Right renal pelvis (tissue), 4 donors: ENCODE results near the gene SLC24A3. TPM values are rescaled to one million over a fixed set of nuclear protein-coding genes. Genes with fewer than 3 reads are reported as not detected.
A peak's percentile ranks its signal among the peaks of the same experiment; 100 is the strongest.
"Not testable (repeated sequence)": the region's sequence is repeated elsewhere in the genome, so short reads cannot be mapped to it uniquely, and the experiment has no call there.

Source experiments
- DNase-seq, 4 donors: peaks; one replicate each; pipeline ENCODE4 v3.0.0-alpha.2; 2013; ENCODE audit warnings: low read depth in 4 of 4, low spot score in 3 of 4, missing footprints in 1 of 4
- polyA plus RNA-seq, 4 donors: library from polyadenylated mRNA; unstranded; fragments of 120-200 nt; gene quantifications; one replicate each; pipeline ENCODE4 v1.2.1, GENCODE V29; 2013; ENCODE audit not compliant: insufficient read length in 4 of 4

The SLC24A3 gene
- polyA plus RNA-seq, 4 donors, result 4.5 to 5.9 (median 4.6) TPM

DNA sequence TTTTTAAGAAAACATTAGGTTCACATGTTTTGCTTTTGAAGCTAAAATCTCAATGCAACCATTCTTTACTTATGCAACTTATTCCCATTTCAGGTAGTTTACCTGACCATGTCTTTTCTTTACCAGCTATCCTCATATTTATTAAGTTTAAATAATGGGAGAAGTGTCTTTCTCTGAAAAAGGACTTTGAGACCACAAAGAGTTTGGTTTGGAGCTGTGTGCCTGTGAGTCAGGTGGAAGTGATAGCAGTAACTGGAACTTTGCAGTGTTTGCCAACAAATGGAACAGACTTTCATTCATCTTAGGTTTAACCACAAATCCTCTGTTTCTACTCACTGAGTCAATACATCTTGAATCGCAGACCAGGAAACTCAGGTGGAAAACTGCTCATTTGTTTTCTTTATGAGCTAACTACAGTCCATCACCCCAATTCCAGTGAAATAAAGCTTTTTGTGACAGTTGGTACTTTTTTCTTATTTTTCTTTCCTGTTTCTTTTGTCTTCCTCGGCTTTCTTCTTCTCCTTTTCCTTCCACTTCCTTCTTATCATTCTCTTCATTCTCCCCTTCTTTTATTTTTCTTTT lies 397.3 kb downstream of the SLC24A3 start:
- no peak for DNase-seq

DNA sequence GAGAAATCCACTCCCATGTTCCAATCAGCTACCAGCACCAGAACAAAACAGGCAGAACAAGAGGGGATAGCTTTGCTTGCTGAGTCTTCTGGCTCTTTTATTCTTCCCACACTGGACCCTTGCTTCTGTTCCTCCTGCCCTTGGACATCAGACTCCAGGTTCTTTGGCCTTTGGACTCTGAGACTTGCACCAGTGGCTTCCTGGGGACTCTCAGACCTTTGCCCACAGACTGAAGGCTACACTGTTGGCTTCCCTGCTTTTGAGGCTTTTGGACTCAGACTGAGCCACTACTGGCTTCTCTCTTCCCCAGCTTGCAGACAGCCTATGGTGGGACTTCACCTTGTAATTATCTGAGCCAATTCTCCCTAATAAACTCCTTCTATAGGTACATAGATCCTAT lies 403.2 kb downstream of the SLC24A3 start:
- DNase-seq, result no peak

DNA sequence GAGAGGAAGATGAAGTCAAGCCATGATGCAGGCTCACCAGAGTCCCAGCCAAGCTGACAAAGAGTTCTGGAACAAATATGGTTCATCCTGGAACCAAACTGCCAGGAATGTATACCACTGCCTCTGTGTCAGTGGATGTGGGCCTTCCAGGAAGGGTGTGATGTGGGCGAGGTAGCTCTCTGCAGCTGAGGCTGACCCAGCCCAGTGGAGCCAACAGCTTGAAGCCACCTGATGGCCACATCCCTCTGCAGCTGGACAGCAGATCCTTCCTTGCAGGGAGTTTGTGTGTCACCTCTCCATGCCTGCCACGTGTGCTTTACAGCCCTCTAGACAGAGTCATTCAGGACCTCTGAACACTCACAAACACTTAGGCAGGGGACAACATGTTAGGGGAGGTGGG lies 403.6 kb downstream of the SLC24A3 start:
- DNase-seq, result no peak

DNA sequence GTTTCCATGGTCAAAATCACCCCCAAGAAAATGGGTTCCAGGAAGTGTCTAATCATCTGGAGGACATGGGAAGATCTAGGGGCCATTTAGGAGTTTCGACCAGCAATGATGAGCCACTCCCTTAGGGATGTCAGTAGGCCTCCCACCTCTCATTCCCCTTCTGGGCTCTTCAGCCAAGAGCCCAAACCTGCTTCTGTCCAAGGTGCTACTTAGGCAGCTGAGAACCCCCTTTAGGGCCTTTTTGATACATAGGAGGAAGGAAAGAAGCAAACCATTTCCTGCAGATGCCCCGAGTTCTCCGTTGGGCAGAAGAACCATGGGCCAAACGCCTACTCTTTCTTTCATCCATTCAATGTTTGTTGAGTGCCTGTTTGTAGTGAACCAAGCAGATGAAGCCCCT lies 404.2 kb downstream of the SLC24A3 start:
- DNase-seq, result no peak

DNA sequence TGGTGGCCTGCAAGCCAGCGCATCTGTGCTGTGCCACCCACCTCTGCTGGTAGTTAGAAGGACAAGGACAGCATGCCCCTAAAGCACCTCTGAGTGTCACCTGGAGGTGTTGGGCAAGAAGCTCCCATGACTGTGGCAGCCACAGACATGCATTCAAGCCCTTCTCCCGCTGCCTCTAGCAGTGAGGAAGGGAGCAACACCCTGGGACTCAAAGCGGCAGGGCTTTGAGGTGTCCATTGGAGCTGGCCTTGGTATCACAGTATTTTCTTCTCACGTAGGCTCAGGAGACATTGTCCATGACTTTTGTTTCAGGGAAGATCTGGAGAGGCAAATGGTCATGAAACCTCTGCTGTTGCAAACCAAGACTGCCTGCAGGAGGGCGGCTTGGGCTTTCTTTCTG lies 404.8 kb downstream of the SLC24A3 start:
- no peak for DNase-seq

DNA sequence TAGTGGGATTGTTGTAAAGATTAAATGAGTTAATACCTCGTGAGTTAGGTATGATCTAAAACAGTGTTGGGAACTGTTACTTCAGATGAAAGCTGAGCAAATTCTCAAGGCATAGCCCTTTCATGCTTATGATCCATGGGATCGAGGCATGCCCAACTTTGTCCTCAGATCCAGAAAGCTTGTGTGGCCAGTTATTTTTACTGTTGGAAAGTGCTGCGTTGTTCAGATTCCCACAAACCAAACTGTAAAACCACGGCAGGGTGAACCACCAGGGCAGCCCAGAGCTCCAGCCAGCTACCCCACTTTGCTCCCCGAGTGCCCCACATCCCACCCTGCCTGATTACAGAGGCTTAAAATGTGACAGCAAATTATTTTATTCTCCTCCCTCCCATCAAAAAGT lies 406.3 kb downstream of the SLC24A3 start:
- no peak for DNase-seq

DNA sequence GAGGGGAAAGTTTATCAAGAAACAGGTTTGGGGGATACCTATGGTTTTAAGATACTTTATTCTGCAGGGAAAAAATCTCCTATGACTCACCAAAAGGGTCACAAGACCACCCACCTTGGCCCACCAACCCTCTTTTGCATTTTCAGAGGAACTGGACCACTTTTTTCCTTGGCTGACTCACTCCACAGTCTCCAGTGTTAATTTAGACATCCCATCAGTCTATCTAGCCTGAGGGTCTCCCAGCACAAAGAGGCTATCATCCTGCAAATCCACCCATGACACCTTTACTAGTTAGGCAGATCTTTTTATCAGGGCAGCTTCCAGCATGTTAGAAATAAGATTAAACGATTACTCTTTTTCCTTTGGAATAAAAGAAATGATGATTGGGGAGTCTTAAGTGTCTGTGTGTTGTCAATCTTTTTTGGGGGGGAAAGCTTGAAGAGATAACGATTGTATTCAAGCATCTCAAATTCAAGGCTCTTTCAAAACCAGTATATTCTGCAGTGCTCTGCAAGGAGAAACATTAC lies 407.5 kb downstream of the SLC24A3 start:
- DNase-seq, result no peak

DNA sequence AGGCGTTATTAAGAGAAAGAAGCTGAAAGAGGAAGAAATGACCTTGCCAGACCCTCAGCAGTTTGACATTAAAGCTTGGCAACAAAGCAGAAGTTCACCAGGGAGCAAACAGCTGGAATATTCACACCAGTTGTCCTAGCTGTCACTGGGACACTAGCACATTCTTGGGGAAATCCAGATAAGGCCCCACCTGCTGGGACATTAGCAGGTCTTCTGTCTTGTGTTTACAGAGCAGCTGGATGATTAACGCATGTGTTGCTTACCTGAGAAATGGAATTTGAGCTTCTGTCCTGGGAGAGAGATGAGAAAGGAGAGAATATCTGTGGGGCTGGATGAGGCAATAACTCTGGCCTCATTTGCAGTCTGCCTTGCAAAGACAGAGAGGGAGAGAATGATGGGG lies 408.0 kb downstream of the SLC24A3 start:
- DNase-seq, result no peak

DNA sequence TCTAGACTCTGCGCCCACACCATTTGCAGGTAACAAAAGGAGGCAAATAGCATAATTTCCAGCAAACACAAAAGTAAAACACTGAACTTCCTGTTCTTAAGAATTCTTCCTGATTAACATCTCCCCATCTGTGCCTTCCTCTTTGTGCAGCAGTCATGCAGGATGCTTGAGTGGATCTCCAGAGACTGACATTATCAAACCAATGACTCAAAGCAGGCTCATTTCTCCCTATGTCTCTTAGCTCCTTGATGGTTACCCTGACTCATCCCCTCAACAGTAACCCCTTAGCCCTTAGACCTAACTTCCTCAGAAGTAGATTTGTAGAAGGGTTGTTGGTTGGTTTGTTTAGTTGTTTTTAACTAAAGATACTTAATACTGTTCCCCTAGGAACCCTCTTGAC lies 408.6 kb downstream of the SLC24A3 start:
- no peak for DNase-seq

DNA sequence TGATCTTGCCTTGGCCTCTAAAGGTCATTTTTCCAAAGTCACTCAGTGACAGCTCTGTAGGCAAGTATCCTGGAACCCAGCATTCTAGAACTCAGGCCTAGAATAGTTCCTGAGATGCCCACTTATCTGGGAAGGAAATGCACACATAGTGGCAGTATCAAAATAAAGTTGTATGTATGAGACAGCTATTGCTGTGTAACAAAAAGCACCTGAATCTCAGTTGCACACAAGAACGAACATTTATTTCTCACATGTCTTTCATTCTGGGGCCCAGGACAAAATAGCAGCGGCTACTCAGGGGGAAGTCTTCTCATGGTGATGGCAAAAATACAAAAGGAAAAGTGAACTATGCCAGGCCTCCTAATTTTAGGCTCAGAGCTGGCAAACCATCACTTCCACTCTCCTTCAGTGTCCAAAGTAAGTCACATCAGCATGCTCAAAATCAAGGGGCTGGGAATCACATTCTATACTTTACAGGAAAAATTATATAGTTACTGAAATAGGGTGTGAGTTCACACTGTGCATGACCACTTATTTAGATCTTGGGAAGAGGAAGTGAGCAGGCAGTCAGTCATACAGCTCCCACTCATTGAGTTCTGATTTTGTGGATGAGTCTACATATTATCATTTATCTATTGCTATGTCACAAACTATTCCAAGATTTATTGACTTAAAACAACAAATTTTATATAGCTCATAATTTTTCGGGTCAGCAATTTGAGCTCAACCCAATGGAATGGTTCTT lies 412.0 kb downstream of the SLC24A3 start:
- no peak for DNase-seq

DNA sequence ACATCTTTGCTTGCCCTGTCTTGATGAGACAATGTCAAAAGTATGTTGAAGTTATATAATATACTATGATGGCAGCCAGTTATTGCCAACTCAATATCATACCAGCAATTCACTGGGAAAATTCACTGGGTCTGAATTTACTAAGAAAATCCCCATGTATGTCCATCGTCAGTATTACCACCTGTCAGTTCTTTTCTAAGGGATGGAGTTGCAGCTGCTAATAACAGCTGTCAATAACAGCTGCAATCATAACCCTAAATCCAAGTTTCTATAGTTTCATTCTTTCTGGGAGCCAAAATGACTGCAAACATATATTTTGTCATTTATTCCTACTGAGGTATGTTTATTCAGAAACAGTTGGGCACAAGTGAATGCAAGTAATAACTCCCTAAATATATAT lies 413.0 kb downstream of the SLC24A3 start:
- no peak for DNase-seq

DNA sequence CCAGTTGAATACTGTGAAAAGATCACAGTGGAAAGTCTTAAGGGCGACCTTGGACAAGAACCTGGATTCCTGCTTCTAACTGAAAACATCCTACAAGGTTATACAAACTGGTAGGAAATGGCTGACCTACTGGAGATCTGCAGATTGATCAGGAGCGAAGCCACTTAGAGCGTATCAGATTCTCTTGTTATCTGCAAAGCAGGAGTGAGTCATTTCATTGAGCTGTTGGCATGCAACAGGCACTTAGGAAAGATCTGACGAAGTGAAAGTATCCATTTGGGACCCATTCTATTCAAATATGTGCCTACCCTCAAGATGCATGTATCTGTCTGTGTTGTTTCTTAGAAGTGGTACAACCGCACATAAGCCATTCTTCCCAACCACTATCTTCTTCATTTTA lies 414.5 kb downstream of the SLC24A3 start:
- no peak for DNase-seq

DNA sequence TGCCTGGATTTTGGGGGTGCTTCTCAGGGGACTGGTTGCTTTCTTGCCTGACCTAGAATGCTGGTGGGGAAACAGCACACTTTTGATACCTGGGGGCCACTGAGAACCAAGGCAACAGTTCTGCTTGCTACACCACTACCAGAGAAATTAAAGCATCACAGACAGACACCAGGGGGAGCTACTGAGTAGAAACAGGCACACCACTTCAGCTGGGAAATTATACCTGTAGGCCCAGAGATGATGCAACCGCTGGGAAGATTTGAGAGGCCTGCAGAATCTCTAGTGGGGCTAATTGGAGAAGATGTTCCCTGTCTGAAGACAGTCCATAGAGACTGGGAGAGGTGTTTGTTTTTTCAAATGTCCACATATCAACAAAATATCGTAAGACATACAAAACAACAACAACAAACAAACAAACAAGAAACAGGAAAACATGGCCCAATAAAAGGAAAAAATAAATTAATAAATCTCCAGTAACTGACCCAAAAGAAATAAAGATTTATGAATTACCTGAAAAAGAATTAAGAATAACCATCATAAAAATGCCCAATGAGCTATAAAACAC lies 416.2 kb downstream of the SLC24A3 start:
- DNase-seq, result peak in 3 of 4 donors; percentile 16 to 25 (median 20)

DNA sequence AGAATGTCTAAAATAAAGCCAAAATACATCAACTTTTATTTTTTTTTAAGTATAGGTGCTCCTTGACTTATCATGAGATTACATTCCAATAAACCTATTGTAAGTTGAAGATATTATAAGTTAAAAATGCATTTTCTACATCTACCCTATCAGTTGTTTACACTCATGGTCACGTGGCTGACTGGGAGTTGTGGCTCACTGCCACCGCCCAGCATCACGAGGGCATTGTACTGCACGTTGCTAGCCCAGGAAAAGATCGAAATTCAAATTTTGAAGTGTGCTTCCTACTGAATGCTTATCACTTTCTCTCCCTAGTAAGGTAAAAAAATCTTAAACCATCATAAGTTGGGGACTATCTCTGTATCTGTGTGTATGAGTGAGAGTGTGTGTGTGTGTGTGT lies 419.0 kb downstream of the SLC24A3 start:
- DNase-seq, result no peak

DNA sequence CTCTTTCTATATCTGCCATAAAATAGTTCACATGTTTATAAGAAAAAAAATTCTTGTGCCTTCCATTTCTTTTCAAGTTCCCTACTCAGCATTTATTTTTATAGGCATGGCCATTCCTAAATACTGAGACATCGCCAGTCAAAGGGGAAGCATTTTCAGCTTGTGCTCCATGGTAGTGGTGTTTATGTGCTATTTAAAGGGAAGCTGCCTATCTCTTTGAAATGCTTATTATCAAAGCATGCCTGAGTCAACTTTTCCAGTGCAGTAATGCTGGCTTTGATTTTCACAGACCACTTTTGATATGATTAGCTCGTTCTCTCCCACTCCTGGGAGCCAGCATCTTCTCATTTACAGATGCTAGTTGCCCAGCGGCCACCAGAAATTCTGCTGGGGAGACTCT lies 421.5 kb downstream of the SLC24A3 start:
- no peak for DNase-seq

DNA sequence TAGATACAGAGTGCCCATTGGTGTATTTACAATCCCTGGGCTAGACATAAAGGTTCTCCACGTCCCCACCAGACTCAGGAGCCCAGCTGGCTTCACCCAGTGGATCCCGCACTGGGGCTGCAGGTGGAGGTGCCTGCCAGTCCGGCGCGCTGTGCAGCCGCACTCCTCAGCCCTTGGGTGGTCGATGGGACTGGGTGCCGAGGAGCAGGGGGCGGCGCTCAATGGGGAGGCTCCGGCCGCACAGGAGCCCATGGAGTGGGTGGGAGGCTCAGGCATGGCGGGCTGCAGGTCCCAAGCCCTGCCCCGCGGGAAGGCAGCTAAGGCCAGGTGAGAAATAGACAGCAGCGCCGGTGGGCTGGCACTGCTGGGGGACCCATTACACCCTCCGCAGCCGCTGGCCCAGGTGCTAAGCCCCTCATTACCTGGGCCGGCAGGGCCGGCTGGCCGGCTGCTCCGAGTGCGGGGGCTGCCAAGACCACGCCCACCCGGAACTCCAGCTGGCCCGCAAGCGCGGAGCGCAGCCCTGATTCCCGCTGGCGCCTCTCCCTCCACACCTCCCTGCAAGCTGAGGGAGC lies 427.1 kb downstream of the SLC24A3 start:
- DNase-seq, result not testable (repeated sequence)

DNA sequence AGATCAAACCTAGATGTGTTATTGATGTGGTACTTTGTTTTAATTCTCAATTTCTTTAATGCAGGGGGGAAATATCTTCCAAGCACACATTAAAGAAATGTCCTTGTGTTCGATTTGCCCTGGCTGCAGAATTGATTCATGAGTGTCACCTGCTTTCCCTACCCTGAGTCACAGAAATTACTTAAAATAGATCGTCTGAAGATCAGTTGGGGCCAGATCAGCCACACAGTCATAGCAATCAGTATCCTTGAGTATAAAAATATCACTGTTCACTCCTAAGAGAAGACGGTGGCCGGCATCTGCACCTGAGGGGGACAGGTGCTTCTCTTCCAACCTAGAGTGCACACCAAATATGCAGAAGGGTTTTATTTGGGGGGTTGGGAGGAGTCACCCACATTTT lies 430.4 kb downstream of the SLC24A3 start:
- DNase-seq, result no peak

DNA sequence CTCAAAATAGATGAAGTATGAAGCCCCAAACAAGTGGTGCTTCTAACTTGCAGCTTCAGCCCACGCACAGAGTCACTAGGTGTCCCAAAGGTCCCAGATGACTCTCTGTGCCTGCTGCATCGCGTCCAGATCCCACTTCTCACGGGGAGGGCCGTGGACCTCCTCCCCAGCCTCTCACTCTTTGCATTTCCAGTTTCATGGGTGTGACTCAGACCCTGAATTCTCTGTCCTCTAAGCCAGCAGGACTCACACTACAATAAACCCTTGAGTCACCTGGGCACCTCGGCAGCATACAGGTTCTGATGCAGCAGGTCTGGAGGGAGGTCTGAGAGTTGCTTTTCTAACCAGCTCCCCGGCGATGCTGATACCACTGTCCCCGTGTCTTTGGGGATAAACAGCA lies 431.6 kb downstream of the SLC24A3 start:
- DNase-seq, result no peak

DNA sequence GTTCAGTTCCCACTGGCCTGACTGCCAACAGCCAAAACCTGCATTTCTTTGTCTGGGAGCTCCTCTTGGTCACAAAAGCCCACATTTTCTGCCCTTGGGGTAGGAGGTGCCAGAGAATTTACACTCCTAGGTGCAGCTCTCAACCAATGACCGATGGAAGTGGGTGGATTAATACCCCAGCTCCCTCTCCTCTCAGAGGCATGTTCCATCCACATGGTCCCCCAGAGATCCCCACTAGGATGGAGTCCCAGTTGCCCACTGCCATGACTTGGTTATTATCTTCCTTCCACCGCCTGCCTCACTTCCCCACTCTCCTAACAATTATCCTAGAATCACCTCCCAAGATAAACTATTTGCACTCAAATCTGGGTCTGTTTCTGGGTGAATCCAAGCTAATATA lies 434.5 kb downstream of the SLC24A3 start:
- DNase-seq, result no peak

DNA sequence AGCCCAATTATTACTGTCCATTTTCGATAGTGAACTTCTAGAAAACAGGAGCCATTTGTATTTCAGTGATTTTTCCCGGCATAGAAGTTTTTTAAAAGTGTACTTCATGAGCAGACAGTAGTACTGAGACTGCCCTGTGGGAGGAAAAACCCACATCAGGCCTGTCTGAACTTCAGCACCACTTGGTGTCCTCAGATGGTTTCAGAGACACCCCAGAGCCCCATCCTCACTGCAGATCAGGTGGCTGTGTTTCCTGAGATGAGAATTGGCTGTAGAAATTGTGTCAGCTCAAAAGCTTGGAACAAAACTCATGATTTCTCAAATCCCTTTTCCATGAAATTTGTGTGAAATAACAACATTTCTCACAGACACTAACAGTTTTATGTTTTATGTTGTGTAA lies 435.6 kb downstream of the SLC24A3 start:
- DNase-seq, result no peak

DNA sequence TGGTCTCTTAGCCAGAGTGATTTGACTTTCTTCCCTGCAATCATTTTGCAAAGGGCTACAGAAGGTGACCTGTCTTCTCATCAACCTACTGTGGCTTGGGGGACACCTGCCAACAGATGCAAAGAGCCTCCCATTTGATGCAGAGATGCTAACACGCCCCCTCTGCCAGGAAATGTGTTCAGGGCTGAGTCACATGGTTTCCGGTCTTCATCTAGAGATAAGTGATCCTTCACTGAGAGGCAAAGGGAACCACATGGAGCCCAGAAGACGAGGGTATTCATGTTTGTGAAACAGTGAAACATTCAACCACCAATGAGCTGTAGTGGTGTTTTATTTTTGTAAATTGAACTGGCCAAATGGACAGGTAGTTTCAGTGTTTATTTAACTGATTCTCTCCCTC lies 436.6 kb downstream of the SLC24A3 start:
- DNase-seq, result no peak

DNA sequence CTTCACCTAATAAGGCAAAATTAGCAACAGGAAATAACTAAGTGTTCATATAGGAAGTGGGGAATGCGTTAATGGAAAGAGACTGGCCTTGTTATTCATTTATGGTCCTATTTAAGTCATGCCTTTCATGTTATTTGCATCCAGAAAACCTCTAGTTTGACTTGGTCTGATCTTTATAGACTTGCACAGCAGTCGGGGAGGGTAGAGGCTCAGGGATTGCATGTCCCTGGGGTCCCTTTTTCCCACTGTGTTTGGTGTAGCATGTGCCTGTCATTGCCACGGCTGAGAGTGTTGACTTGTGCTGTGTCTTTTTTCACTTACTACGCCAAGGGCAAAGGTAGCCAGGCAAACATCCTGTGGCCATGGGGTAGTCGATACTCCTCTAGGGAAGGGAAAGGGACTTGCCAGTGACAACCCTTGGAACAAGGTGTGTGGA lies 440.2 kb downstream of the SLC24A3 start:
- DNase-seq, result no peak
